Activated B cell treated with CpG ODN at 0.5 μM for 24 hours (primary cell): ENCODE data around the gene POFUT2. TPM values are rescaled to one million over a fixed set of nuclear protein-coding genes. Genes with fewer than 3 reads are reported as not detected.

Experiments
- ATAC-seq: fragments of 200-7000 bp; cut with Tn5 transposase; one replicate; pipeline ENCODE4 v1.10.0; 2021; ENCODE audit warnings: low read depth, mild to moderate bottlenecking, moderate library complexity
- CTCF ChIA-PET: fragments of 350-600 bp; sonication (Branson Sonifier 250); formaldehyde crosslinking; loops from one replicate; lab custom pipeline; 2021; ENCODE audit warnings: antibody characterized with exemption; lab: Charles Lee
- POLR2A ChIA-PET: fragments of 350-600 bp; sonication (Branson Sonifier 250); formaldehyde crosslinking; loops from one replicate; lab custom pipeline; 2021; ENCODE audit warnings: antibody characterized with exemption; lab: Charles Lee
- DNase-seq: peaks from one replicate; pipeline ENCODE4 v3.0.0; 2022
- H3K27ac Mint-ChIP-seq: one replicate; pipeline ENCODE4 v1.8.0; 2020; ENCODE audit warnings: mixed read lengths
- H3K27me3 Mint-ChIP-seq: one replicate; pipeline ENCODE4 v1.8.0; 2021; ENCODE audit warnings: mixed read lengths
- H3K36me3 Mint-ChIP-seq: one replicate; pipeline ENCODE4 v1.8.0; 2021; ENCODE audit warnings: low read depth, mixed read lengths
- H3K4me1 Mint-ChIP-seq: one replicate; pipeline ENCODE4 v1.8.0; 2021; ENCODE audit warnings: mixed read lengths
- H3K4me3 Mint-ChIP-seq: one replicate; pipeline ENCODE4 v1.8.0; 2020; ENCODE audit warnings: mild to moderate bottlenecking, mixed read lengths
- H3K9me3 Mint-ChIP-seq: one replicate; pipeline ENCODE4 v1.8.0; 2020; ENCODE audit warnings: mixed read lengths
- intact Hi-C: fragments of 100-400 bp; cut with micrococcal nuclease; formaldehyde crosslinking; loops from one replicate; pipeline ENCODE4 v1.15.1; 2024
- total RNA-seq: library from RNA; stranded (reverse); gene quantifications from 2 replicates; pipeline ENCODE4 v1.2.3, GENCODE V29; 2022
- TF ChIP-seq, protein P1 (sequence below): fragments of 200-600 bp; IDR thresholded peaks from one replicate; pipeline ENCODE4 v1.8.0; 2022; ENCODE audit warnings: antibody characterized with exemption, mild to moderate bottlenecking

The POFUT2 gene
- total RNA-seq, 1 donor from 2014 or later = 21.4 TPM

DNA sequence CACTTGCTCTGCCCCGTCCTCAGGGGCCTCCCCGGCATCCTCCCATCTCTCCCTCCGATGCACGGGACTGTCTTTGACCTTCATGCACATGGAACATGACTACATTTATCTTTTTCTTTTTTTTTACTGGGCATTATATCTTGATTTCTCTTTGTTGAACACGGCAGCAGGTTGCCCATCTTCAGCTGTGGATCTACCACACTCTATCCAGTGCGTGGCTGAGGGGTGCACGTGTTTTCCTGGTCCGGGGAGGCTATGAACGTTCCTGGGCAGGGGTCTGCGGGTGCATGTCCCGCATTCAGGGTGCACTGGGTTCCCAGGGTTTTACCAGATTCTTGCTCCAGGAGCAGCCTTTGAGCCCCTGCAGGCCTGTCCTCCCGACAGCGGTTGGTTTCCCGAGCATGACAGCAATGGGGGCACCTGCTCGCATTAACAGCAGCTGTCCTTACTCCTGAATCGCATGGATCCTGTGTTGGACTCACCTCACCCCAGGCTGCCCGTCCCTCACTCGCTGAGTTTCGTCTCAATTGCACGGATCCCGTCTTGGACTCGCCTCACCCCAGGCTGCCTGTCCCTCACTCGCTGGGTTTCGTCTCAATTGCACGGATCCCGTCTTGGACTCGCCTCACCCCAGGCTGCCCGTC lies 7.4 kb downstream of the POFUT2 start:
- Mint-ChIP-seq H3K27me3 (no peaks in the 10 kb centered on the region), H3K4me3 (no peak overlapping the region), H3K36me3 (peaks cover 75% of the 10 kb centered on the region), H3K27ac (no peak overlapping the region), H3K9me3 (no peaks in the 10 kb centered on the region), H3K4me1 (no peaks in the 10 kb centered on the region)
- no peak for ATAC-seq
- TF ChIP-seq, protein P1, sequence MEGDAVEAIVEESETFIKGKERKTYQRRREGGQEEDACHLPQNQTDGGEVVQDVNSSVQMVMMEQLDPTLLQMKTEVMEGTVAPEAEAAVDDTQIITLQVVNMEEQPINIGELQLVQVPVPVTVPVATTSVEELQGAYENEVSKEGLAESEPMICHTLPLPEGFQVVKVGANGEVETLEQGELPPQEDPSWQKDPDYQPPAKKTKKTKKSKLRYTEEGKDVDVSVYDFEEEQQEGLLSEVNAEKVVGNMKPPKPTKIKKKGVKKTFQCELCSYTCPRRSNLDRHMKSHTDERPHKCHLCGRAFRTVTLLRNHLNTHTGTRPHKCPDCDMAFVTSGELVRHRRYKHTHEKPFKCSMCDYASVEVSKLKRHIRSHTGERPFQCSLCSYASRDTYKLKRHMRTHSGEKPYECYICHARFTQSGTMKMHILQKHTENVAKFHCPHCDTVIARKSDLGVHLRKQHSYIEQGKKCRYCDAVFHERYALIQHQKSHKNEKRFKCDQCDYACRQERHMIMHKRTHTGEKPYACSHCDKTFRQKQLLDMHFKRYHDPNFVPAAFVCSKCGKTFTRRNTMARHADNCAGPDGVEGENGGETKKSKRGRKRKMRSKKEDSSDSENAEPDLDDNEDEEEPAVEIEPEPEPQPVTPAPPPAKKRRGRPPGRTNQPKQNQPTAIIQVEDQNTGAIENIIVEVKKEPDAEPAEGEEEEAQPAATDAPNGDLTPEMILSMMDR = no peak
- DNase-seq = peak; percentile 1
- intact Hi-C loops = no loop called here
- ChIA-PET POLR2A (interaction anchor here (1.0 kb wide), 1 partner anchor 406 kb away, joined by 3 read pairs; the partner anchor contains the start of gene PTTG1IP), CTCF (no interaction called here)

DNA sequence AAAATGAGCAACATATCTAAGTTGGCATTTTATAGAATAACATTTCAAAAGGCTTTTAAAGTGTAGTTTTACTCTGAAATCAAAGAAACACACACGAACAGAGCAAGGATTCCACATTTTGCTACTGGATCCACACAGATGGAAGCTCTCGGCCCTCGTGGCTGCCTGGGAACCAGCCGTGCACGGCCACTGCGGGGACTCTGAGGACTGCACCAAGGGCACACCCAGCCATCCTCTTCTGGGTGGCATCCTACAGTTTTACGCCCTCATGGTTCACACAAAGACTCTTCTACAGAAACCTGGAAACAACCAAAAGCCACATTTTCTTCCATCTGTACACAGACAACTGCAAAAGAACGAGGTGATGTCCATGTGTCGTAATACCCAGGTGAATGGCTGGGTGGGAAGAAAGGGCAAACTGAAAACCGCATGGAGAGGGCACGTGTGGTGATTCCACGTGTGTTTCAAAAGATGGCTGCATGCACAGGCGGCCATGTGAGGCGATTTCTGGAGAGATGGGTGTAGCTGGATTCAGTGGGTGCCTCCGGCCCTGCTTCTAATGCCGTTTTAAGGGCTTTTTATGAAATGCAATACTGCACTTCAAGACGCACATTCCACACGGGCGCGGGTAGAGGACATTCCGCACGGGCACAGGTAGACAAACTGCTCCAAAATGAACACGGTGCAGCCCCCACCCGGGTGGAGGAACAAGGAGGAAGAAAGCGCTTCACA lies 8.1 kb downstream of the POFUT2 start:
- intact Hi-C loops = no loop called here
- Mint-ChIP-seq H3K27ac (no peak overlapping the region), H3K9me3 (no peaks in the 10 kb centered on the region), H3K4me3 (no peak overlapping the region), H3K27me3 (no peaks in the 10 kb centered on the region), H3K4me1 (no peaks in the 10 kb centered on the region), H3K36me3 (peaks cover 68% of the 10 kb centered on the region)
- TF ChIP-seq, protein P1 = no peak
- POLR2A ChIA-PET = interaction anchor here (1.0 kb wide), 1 partner anchor 406 kb away, joined by 3 read pairs; the partner anchor contains the start of gene PTTG1IP
- CTCF ChIA-PET = no interaction called here
- no peak for ATAC-seq
- peak; percentile 13 for DNase-seq

DNA sequence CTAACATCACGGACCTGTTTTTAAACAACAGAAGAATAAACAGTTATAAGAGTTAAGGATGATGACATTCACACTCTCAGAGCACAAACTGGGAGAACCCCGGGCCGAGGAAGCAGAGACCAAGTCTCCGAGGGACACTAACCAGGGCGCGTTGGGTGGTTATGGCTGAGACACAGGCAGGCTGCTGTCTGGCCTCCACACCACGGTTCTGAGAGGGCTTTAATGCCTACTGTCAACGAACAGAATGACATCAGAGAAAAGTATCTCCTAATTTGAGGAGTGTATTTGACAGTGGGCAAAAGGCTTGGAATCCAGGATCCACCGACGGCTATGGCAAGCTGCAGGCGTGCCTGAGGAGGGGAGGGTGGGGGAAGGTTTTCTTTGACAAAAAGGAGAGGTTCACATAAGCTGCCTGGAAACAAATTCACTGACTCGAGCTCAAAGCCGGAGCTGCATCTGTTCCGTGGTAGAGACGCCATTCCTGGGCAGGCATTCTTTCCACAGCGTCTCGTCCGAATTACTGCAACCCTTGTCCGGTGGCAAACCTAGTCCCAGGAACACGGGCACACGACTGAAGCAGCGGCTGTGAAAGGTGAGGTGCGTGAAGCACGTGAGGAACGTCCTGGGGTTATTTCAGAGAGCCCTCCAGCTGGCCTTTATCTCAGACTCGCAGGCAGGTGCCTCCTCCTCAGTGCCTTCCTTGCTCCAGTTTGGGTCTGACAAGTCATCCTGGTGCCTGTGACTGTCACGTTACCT lies 9.4 kb downstream of the POFUT2 start:
- Mint-ChIP-seq H3K27me3 (no peaks in the 10 kb centered on the region), H3K4me3 (no peak overlapping the region), H3K9me3 (no peaks in the 10 kb centered on the region), H3K27ac (no peak overlapping the region), H3K36me3 (peaks cover 57% of the 10 kb centered on the region), H3K4me1 (no peaks in the 10 kb centered on the region)
- TF ChIP-seq, protein P1 = no peak
- DNase-seq = peak; percentile 2
- intact Hi-C loops = no loop called here
- ChIA-PET CTCF (no interaction called here), POLR2A (interaction anchor here (1.1 kb wide), 1 partner anchor 9 kb away, joined by 5 read pairs; the partner anchor contains the start of gene POFUT2)
- ATAC-seq = no peak

DNA sequence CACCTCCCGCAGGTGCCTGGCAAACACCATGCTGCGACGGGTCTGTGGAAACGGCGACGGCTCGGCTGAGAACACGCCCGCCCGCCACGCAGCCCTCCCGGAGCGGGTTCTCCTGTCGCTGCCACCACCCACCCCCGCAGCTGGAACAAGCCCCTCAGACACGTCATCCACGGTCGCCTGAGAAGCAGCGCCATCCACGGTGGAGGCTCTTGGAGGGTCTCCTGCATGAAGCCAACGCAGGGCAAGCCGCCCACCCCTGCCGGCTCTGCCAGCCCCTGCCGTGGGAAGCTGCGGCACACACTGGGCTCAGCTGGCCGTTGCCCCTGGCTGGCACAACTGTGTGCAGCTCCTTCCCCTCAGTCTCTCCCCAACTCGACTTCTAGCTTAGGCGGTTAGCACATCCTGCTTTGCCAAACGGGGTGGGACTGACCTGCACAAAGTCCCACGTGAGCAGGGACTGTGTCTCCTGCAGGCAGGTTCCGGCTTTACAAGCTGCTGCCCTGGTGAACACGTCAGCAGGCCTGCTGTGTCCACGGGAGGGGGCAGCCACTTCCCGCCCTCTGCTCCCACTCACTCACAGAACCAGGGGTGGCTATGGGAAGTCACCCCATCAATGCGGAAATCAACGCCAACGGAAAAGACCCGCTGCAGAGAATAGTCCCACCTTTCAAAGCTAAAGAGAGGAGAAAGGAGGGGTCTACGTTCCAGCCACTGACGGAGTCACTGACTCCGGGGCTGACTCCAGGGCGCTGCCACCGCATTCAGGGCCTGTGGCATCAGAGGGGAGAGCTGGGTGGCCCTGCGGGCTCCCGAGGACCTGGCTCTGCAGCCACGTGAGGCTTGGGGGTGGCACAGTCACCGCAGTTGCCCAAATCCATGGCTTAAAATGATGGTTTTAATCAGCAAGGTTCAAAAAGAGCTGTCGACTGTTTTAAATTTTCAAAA lies 10.3 kb downstream of the POFUT2 start:
- Mint-ChIP-seq H3K4me3 (no peak overlapping the region), H3K36me3 (peaks cover 50% of the 10 kb centered on the region), H3K9me3 (no peaks in the 10 kb centered on the region), H3K27me3 (no peaks in the 10 kb centered on the region), H3K27ac (no peak overlapping the region), H3K4me1 (no peaks in the 10 kb centered on the region)
- DNase-seq (peak; percentile 9), ATAC-seq (no peak)
- TF ChIP-seq, protein P1 = no peak
- intact Hi-C loops = no loop called here
- ChIA-PET CTCF (no interaction called here), POLR2A (interaction anchor here (1.1 kb wide), 1 partner anchor 10 kb away, joined by 5 read pairs; the partner anchor contains the start of gene POFUT2)
